OCI-LY1 (cell line): ENCODE measurements around the gene AKR1C8.

Experiments
- H2AFZ ChIP-seq: fragments of 200-600 bp; sonication (generic), shearing (Covaris generic); 2 replicates; pipeline ENCODE4 v1.6.0; 2014; ENCODE audit warnings: antibody characterized with exemption, mild to moderate bottlenecking, low read length
- H3F3A ChIP-seq: fragments of 200-600 bp; sonication (generic), shearing (Covaris generic); 2 replicates; pipeline ENCODE4 v1.6.0; 2014; ENCODE audit warnings: mild to moderate bottlenecking, antibody characterized with exemption, low read length, moderate library complexity; ENCODE audit not compliant: insufficient read depth
- H3K27ac ChIP-seq: fragments of 200-600 bp; sonication (generic); 2 replicates; pipeline ENCODE4 v1.5.1; 2014; ENCODE audit warnings: low read length, mixed run types, mild to moderate bottlenecking, low read depth; ENCODE audit not compliant: poor library complexity, severe bottlenecking
- H3K27me3 ChIP-seq: fragments of 200-600 bp; sonication (generic); 2 replicates; pipeline ENCODE4 v1.6.0; 2014; ENCODE audit warnings: antibody characterized with exemption, mild to moderate bottlenecking, low read length, moderate library complexity; ENCODE audit not compliant: insufficient read depth
- H3K36me3 ChIP-seq: fragments of 200-600 bp; sonication (generic); 2 replicates; pipeline ENCODE4 v1.6.1; 2014; ENCODE audit warnings: mild to moderate bottlenecking, antibody characterized with exemption, low read length, moderate library complexity, mixed read lengths; ENCODE audit not compliant: insufficient read depth
- H3K4me1 ChIP-seq: fragments of 200-600 bp; sonication (generic); 2 replicates; pipeline ENCODE4 v1.5.1; 2014; ENCODE audit warnings: mild to moderate bottlenecking, low read length, moderate library complexity; ENCODE audit not compliant: insufficient read depth, severe bottlenecking
- H3K4me2 ChIP-seq: fragments of 200-600 bp; sonication (generic), shearing (Covaris generic); 2 replicates; pipeline ENCODE4 v1.6.1; 2014; ENCODE audit warnings: low read length
- H3K4me3 ChIP-seq: fragments of 200-600 bp; sonication (generic); 2 replicates; pipeline ENCODE4 v1.5.1; 2014; ENCODE audit warnings: low read length, low read depth, mild to moderate bottlenecking, mixed read lengths; ENCODE audit not compliant: poor library complexity, severe bottlenecking
- H3K79me2 ChIP-seq: fragments of 200-600 bp; shearing (Covaris generic); 2 replicates; pipeline ENCODE4 v1.6.1; 2016; ENCODE audit warnings: mixed run types, low read length, mixed read lengths; ENCODE audit not compliant: insufficient read depth
- H3K9ac ChIP-seq: fragments of 200-600 bp; sonication (generic), shearing (Covaris generic); 2 replicates; pipeline ENCODE4 v1.6.1; 2014; ENCODE audit warnings: mild to moderate bottlenecking, low read length, mixed read lengths
- H3K9me2 ChIP-seq: fragments of 200-600 bp; sonication (generic), shearing (Covaris generic); 2 replicates; pipeline ENCODE4 v1.6.1; 2014; ENCODE audit warnings: low read depth, mild to moderate bottlenecking, low read length, mixed read lengths
- H3K9me3 ChIP-seq: fragments of 200-600 bp; shearing (Covaris generic); 2 replicates; pipeline ENCODE4 v1.6.1; 2014; ENCODE audit warnings: low read length, mixed read lengths
- H4K20me1 ChIP-seq: fragments of 200-600 bp; sonication (generic), shearing (Covaris generic); 2 replicates; pipeline ENCODE4 v1.6.0; 2016; ENCODE audit warnings: mild to moderate bottlenecking, low read length; ENCODE audit not compliant: insufficient read depth
- CTCF ChIP-seq: fragments of 200-600 bp; sonication (generic), shearing (Covaris generic); IDR thresholded peaks from 2 replicates; pipeline ENCODE4 v1.5.1; 2017; ENCODE audit warnings: mild to moderate bottlenecking, antibody characterized with exemption, low read length, moderate library complexity, mixed read lengths
- EZH2 ChIP-seq: fragments of 200-600 bp; sonication (generic), shearing (Covaris generic); IDR thresholded peaks from 2 replicates; pipeline ENCODE4 v1.8.0; 2017; ENCODE audit warnings: borderline replicate concordance, mixed run types, mild to moderate bottlenecking, antibody characterized with exemption, low read length, moderate library complexity, mixed read lengths

The AKR1C8 gene

GRCh38 chr10:5151076-5151475, 33.9 kb downstream of the AKR1C8 start:
- Histone ChIP-seq H3K79me2 (no peaks in the 10 kb centered on the region), H3K36me3 (no peaks in the 10 kb centered on the region), H2AFZ (no peak overlapping the region), H3K9me3 (no peaks in the 10 kb centered on the region; the same call in 1 of the 2 replicates), H4K20me1 (no peaks in the 10 kb centered on the region), H3K27me3 (no peaks in the 10 kb centered on the region), H3F3A (no peaks in the 10 kb centered on the region), H3K4me2 (no peak overlapping the region), H3K27ac (no peak overlapping the region), H3K4me3 (no peak overlapping the region), H3K9me2 (no peaks in the 10 kb centered on the region), H3K4me1 (no peaks in the 10 kb centered on the region), H3K9ac (no peak overlapping the region)
- TF ChIP-seq EZH2 (no peak), CTCF (no peak)

DNA sequence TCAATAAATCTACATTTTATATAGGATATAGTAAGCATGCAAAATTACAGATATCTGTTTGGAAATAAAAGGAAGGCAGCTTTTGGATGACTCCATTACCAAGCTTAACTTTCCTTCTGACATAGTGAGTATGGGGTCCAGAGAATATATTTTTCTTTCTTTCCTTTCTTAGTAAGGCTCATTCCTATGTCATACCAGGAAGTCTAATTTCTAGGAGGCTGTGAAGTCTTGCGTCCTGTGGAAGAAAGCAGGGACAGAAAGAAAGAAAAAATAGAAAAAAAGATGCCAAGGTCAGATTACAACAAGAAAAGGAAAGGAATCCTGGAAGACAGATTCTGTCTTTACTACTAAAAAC, 36.3 kb downstream of the AKR1C8 start:
- Histone ChIP-seq H3K4me3 (no peak overlapping the region), H3F3A (no peaks in the 10 kb centered on the region), H3K27ac (no peak overlapping the region), H4K20me1 (no peaks in the 10 kb centered on the region), H3K9me3 (no peaks in the 10 kb centered on the region; the same call in 1 of the 2 replicates), H3K27me3 (no peaks in the 10 kb centered on the region), H3K4me1 (no peaks in the 10 kb centered on the region), H3K36me3 (no peaks in the 10 kb centered on the region), H2AFZ (no peak overlapping the region), H3K9ac (no peak overlapping the region), H3K9me2 (no peaks in the 10 kb centered on the region), H3K79me2 (no peaks in the 10 kb centered on the region), H3K4me2 (no peak overlapping the region)
- TF ChIP-seq EZH2 (no peak), CTCF (no peak)

DNA sequence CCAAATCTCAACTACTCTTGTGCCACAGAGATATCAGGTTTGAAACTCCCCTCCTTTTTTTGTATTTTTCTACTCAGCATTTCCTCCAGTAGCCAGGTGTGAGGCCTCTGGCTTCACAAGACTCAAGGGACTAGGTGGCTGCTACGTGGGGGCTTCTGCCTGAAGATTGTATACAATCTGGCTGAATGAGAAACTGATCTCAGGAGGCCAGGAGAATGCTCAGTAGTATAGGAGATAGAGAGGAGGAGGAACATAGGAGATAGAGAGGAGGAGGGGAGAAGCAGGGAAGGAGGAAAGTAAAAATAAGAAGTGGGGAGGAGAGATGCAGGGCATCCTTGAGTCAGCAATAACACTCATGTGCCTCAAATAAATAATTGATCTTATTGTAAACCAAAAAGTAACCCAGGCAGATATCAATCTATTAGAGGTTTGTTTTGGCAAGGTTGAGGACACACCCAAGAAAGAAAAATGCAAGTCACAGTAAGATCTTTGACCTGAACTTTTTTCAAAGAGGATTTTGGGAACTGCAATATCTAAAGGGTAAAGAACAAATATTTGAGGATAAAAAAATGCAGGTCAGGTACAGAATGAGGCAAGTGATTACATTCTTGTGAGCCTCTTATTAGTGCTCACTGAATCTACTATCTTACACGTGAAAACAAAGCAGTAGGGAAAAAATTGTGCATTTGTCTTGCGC, 36.8 kb downstream of the AKR1C8 start:
- H3K9ac ChIP-seq = no peak overlapping the region
- no peaks in the 10 kb centered on the region; the same call in 1 of the 2 replicates for H3K9me3 ChIP-seq
- TF ChIP-seq CTCF (no peak), EZH2 (no peak)
- no peaks in the 10 kb centered on the region for H3K4me1 ChIP-seq
- no peaks in the 10 kb centered on the region for H3K36me3 ChIP-seq
- H3K27ac ChIP-seq = no peak overlapping the region
- no peaks in the 10 kb centered on the region for H3K79me2 ChIP-seq
- H3K9me2 ChIP-seq = no peaks in the 10 kb centered on the region
- no peaks in the 10 kb centered on the region for H4K20me1 ChIP-seq
- H3K27me3 ChIP-seq = no peaks in the 10 kb centered on the region
- H3K4me2 ChIP-seq = no peak overlapping the region
- no peak overlapping the region for H2AFZ ChIP-seq
- no peaks in the 10 kb centered on the region for H3F3A ChIP-seq
- no peak overlapping the region for H3K4me3 ChIP-seq
